ENCODE results near the gene ZNF80.
"Not testable (repeated sequence)": the region's sequence is repeated elsewhere in the genome, so short reads cannot be mapped to it uniquely, and the experiment has no call there.

Gene ZNF80

GRCh38 chr3:114237478-114237877 is at the start of gene ZNF80:
ZNF80 (minus strand) TSS chr3:114237578; CDS start chr3:114237074, 504 bp downstream.
- not testable (repeated sequence) for DNase-seq

DNA sequence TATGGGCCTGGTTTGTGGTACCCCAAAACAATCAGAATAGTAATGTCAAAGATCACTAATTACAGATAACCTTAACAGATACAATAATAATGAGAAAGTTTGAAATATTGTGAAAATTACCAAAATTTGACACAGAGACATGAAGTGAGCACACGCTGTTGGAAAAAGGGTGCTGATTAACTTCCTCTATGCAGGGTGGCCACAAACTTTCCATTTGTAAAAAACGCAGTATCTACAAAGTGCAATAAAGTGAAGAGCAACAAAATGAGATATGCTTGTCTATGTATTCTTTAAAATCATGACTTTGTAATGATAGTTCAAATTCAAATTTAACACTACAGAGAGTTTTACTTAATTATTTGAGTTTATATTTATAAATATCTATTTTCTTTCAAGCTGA is 48.9 kb upstream of the ZNF80 start:
- no peak for DNase-seq

- no peak for DNase-seq
These were observed 48.4 kb upstream of the ZNF80 start for GRCh38 chr3:114285648-114286230.

- no peak for DNase-seq
These were observed 47.3 kb upstream of the ZNF80 start for GRCh38 chr3:114284644-114285043.

GRCh38 chr3:114276856-114277255 is 39.5 kb upstream of the ZNF80 start:
- DNase-seq = not testable (repeated sequence)

- DNase-seq = no peak
These were observed 37.6 kb upstream of the ZNF80 start for GRCh38 chr3:114274929-114275328.

GRCh38 chr3:114272271-114272670 is 34.9 kb upstream of the ZNF80 start:
- no peak for DNase-seq

DNA sequence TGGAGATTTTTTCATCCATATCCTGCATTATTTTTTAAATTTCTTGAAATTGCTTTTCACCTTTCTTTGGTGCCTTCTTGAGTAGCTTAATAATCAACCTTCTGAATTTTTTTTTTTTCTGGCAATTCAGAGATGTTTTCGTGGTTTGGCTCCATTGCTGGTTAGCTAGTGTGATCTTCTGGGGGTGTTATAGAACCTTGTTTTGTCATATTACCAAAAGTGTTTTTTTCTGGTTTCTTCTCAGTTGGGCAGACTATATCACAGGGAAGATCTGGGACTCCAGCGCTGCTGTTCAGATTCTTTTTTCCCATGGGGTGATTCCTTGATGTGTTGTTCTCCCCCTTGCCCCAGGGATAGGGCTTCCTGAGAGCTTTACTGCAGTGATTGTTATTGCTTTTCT is 32.6 kb upstream of the ZNF80 start:
- no peak for DNase-seq

DNA sequence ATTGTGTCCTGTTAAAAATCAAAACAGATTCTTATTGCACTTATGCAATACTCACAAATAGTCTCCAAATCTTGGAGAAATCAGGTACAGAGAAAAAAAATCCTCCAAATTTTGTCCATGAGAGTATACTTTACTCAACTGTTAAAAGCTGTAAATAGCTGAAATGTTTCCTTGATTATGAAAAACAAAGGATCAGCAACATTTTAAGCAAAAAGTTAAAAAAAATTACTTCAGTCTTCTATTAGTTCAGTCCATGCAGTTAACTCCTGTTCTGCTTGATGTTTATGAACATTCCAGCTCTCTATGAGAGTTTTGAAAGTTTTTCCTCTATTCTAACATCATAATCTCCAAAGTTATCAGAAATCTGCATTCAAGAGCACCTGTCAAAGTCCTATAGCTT is 22.8 kb upstream of the ZNF80 start:
- DNase-seq = no peak

GRCh38 chr3:114259566-114259965 is 22.2 kb upstream of the ZNF80 start:
- DNase-seq = no peak

- no peak for DNase-seq
These were observed 16.1 kb upstream of the ZNF80 start for GRCh38 chr3:114253505-114253904.

- no peak for DNase-seq
These were observed 15.6 kb upstream of the ZNF80 start for GRCh38 chr3:114252954-114253353.

- DNase-seq = no peak
These were observed 5.6 kb upstream of the ZNF80 start for GRCh38 chr3:114242947-114243346.

DNA sequence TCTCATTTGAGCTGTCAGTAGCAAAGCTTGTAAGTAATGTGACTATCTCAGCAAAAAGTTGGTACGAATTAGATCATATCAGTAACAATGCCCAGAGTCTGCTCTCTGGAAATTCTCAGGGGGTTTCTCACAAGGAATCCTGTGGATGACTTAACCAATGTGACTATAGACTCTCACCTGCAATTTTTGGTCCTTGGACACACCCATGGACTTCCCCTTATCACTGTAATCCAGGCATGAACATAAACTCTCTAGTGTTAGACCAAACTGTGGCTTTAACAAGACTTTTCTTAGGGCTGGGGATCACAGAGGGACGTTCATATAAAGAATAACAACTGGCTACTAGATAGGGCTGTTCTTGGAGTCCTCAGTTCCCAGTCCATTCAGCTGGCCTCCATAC is 3.9 kb upstream of the ZNF80 start:
- DNase-seq = no peak

DNA sequence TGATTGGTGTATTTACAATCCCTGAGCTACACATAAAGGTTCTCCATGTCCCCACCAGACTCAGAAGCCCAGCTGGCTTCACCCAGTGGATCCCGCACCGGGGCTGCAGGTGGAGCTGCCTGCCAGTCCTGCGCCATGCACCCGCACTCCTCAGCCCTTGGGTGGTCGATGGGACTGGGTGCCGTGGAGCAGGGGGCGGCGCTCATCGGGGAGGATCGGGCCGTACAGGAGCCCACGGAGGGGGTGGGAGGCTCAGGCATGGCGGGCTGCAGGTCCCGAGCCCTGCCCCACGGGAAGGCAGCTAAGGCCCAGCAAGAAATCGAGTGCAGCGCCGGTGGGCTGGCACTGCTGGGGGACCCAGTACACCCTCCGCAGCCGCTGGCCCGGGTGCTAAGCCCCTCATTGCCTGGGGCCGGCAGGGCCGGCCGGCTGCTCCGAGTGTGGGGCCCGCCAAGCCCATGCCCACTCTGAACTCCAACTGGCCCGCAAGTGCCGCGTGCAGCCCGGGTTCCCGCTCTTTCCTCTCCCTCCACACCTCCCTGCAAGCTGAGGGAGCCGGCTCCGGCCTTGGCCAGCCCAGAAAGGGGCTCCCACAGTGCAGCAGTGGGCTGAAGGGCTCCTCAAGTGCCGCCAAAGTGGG is 888 bp upstream of the ZNF80 start:
- not testable (repeated sequence) for DNase-seq

DNA sequence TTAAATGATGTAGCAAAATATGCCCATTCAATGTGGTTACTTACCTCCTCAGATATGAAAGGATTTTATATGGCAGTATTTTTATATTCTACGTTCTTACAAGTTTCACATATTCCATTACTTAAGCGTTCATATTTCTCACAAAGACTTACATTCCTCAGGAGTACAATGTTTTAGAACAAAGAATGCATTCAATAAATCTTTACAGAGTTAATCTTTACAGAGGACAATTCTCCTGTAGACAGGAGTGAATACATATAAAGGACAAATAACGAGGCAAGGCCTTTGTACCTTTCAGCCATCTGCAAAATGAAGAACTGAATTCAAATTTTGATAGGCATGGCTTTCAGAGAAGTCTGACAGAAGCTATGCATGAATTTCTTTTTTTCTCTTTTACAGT is 1.9 kb downstream of the ZNF80 start:
- DNase-seq = no peak

- DNase-seq = no peak
These were observed 2.6 kb downstream of the ZNF80 start for GRCh38 chr3:114234745-114235144.

DNA sequence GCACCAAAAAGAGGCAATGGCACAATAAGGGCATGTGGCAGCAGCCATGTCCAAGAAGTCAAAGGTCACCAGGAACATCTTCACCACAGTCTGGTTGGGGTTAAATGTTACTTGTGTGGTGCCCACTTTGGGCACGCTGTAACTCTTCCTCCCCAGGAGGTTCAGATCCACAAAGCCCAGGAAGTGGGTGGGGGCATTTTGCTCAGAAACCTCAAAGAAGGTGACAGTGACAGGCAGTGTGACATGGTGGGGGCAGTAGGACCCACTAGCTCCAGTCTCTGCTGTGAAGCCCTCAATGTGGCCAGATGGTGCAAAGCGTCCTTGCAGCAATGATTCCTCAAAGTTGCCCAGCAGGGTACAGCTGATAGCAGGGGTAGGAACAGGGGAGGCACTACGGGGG is 5.8 kb downstream of the ZNF80 start:
- peak in 1 of 4 experiments; percentile 15 for DNase-seq

- DNase-seq = no peak
These were observed 10.3 kb downstream of the ZNF80 start for GRCh38 chr3:114227076-114227475.

DNA sequence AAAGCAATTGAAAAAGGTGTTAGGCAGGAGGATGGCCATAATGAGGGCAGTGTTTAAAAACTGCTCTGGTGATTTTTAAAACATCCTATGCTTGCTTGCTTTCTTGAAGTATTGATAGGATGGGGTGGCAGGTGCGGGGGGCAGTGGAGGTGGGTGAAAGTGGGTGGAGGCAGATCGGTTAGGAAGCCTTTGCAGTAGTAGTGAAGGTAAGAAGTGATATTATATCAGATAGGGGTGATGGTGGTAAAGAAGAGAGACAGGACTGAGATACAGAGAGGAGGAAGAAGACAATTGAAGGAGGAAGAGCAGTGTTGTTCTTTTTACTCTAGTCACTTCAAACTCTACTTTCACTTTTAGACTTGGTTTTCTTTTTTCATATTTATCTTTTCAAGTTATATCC is 11.1 kb downstream of the ZNF80 start:
- no peak for DNase-seq

- no peak for DNase-seq
These were observed 14.2 kb downstream of the ZNF80 start for GRCh38 chr3:114223143-114223542.

- no peak for DNase-seq
These were observed 15.5 kb downstream of the ZNF80 start for GRCh38 chr3:114221881-114222264.

GRCh38 chr3:114221165-114221880 is 16.1 kb downstream of the ZNF80 start:
- no peak for DNase-seq

GRCh38 chr3:114219741-114220140 is 17.6 kb downstream of the ZNF80 start:
- no peak for DNase-seq
